Common myeloid progenitor, CD34-positive (primary cell): ENCODE measurements around the gene SHROOM2.

ENCODE experiments used
- CTCF ChIA-PET: fragments of 350-600 bp; sonication (Branson Sonifier 250); formaldehyde crosslinking; loops from one replicate; lab custom pipeline; 2021; ENCODE audit warnings: antibody characterized with exemption; lab: Charles Lee
- POLR2A ChIA-PET: fragments of 350-600 bp; sonication (Branson Sonifier 250); formaldehyde crosslinking; loops from one replicate; lab custom pipeline; 2021; ENCODE audit warnings: antibody characterized with exemption; lab: Charles Lee
- DNase-seq, 3 donors: peaks; one replicate each; pipeline versions ENCODE4 v3.0.0 to v3.0.0-alpha.2; 2013
- H3K27ac ChIP-seq, 2 experiments: 1 replicate in 1 of 2; 2 replicates in 1 of 2; pipeline ENCODE4 v1.7.0; 2013; ENCODE audit warnings: inconsistent platforms in 2 of 2, low read length in 2 of 2, mild to moderate bottlenecking in 2 of 2, low read depth in 1 of 2, moderate library complexity in 1 of 2; ENCODE audit not compliant: severe bottlenecking in 2 of 2, insufficient read depth in 1 of 2, poor library complexity in 1 of 2
- H3K27me3 ChIP-seq, 5 experiments: replicated peaks in 2 of 5; 1 replicate in 3 of 5; 2 replicates in 2 of 5; pipeline versions ENCODE4 v1.6.1 to v1.7.0; 2013; ENCODE audit warnings: low read length in 4 of 5, mild to moderate bottlenecking in 2 of 5, moderate library complexity in 2 of 5, inconsistent platforms in 1 of 5; ENCODE audit not compliant: insufficient read depth in 5 of 5, control insufficient read depth in 4 of 5
- H3K36me3 ChIP-seq, 4 experiments: 1 replicate in 2 of 4; 2 replicates in 2 of 4; pipeline versions ENCODE4 v1.6.1 to v1.7.0; 2013; ENCODE audit warnings: low read length in 3 of 4, control low read depth in 1 of 4, mild to moderate bottlenecking in 1 of 4; ENCODE audit not compliant: control insufficient read depth in 4 of 4, insufficient read depth in 4 of 4
- H3K4me1 ChIP-seq, 4 experiments: 1 replicate in 3 of 4; 2 replicates in 1 of 4; pipeline versions ENCODE4 v1.6.1 to v1.7.1; 2013; ENCODE audit warnings: low read length in 3 of 4, mild to moderate bottlenecking in 3 of 4, control low read depth in 1 of 4, inconsistent platforms in 1 of 4, moderate library complexity in 1 of 4; ENCODE audit not compliant: control insufficient read depth in 4 of 4, insufficient read depth in 4 of 4; ENCODE audit errors: control extremely low read depth in 1 of 4
- H3K4me3 ChIP-seq, 7 experiments: 1 replicate in 4 of 7; 2 replicates in 3 of 7; pipeline versions ENCODE4 v1.5.1 to v1.7.0; 2013; ENCODE audit warnings: mild to moderate bottlenecking in 7 of 7, low read length in 6 of 7, moderate library complexity in 6 of 7, inconsistent platforms in 2 of 7, low read depth in 2 of 7, control low read depth in 1 of 7; ENCODE audit not compliant: insufficient read depth in 4 of 7, control insufficient read depth in 1 of 7; ENCODE audit errors: extremely low read depth in 1 of 7
- H3K9me3 ChIP-seq, 5 experiments: 1 replicate in 4 of 5; 2 replicates in 1 of 5; pipeline versions ENCODE4 v1.6.1 to v1.7.1; 2013; ENCODE audit warnings: low read length in 4 of 5, mild to moderate bottlenecking in 2 of 5, inconsistent platforms in 1 of 5, low read depth in 1 of 5, moderate library complexity in 1 of 5; ENCODE audit not compliant: control insufficient read depth in 4 of 5, insufficient read depth in 2 of 5; ENCODE audit errors: control extremely low read depth in 1 of 5
- WGBS: methylation state at CpG from one replicate; pipeline ENCODE4 v1.1.5; 2013; ENCODE audit not compliant: insufficient coverage; 5-methylcytosine and 5-hydroxymethylcytosine counted together

SHROOM2 gene

DNA sequence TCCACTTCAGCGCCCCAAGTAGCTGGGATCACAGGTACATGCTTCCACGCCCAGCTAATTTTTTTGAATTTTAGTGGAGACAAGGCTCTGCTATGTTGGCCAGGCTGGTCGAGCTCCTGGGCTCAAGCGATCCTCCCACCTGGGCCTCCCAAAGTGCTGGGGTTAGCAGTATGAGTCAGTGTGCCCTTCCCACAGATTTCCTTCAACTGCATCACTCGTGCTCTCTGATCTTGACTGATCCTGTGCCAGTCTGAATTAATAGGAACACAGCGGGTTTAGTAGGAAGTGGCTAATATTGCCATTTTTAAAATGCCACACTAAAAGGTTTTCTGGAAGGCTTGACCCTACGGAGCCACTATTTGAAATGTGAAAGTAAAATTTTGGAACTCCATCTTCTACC lies 4.3 kb upstream of the SHROOM2 start:
- ChIA-PET CTCF (interaction anchor here (1.0 kb wide), 1 partner anchor 9 kb away, joined by 4 read pairs; no protein-coding TSS in a partner anchor), POLR2A (no interaction called here)
- peaks cover 0 to 14% (median 0%) of the 10 kb centered on the region in 5 experiments for H3K9me3 ChIP-seq

DNA sequence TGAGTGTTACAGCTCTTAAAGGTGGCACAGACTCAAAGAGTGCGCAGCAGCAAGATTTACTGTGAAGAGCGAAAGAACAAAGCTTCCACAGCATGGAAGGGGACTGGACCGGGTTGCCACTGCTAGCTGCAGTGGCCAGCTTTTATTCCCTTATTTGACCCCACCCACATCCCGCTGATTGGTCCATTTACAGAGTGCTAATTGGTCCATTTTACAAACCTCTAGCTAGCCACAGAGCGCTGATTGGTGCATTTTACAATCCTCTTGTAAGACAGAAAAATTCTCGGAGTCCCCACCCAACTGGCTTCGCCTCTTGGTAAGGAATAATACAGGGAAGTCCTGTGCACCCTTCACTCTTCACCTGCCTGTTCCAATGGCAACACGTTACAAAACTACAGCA lies 1.9 kb upstream of the SHROOM2 start:
- Histone ChIP-seq H3K27ac (no peak overlapping the region), H3K36me3 (no peaks in the 10 kb centered on the region), H3K9me3 (peaks cover 0 to 11% (median 0%) of the 10 kb centered on the region in 5 experiments), H3K4me1 (peaks cover 0 to 12% (median 8%) of the 10 kb centered on the region in 4 experiments), H3K27me3 (peaks cover 8 to 76% (median 26%) of the 10 kb centered on the region in 5 experiments), H3K4me3 (no peak overlapping the region)
- POLR2A ChIA-PET: interaction anchor here (0.6 kb wide), 1 partner anchor 158 kb away, joined by 10 read pairs; no protein-coding TSS in a partner anchor
- CTCF ChIA-PET: interaction anchor here (0.6 kb wide), 1 partner anchor 204 kb away, joined by 3 read pairs; no protein-coding TSS in a partner anchor
- DNase-seq: no peak
- 84% methylated on average over 8 of the region's 8 CpGs for WGBS

More for the DNA sequence above, 4.3 kb upstream of the SHROOM2 start:
- DNase-seq: no peak
- Histone ChIP-seq H3K36me3 (no peaks in the 10 kb centered on the region), H3K4me1 (peaks cover 0 to 11% (median 7%) of the 10 kb centered on the region in 4 experiments), H3K27ac (no peak overlapping the region), H3K27me3 (peaks cover 0 to 70% (median 12%) of the 10 kb centered on the region in 5 experiments), H3K4me3 (no peak overlapping the region)
- 78% methylated on average over 6 of the region's 7 CpGs for WGBS

DNA sequence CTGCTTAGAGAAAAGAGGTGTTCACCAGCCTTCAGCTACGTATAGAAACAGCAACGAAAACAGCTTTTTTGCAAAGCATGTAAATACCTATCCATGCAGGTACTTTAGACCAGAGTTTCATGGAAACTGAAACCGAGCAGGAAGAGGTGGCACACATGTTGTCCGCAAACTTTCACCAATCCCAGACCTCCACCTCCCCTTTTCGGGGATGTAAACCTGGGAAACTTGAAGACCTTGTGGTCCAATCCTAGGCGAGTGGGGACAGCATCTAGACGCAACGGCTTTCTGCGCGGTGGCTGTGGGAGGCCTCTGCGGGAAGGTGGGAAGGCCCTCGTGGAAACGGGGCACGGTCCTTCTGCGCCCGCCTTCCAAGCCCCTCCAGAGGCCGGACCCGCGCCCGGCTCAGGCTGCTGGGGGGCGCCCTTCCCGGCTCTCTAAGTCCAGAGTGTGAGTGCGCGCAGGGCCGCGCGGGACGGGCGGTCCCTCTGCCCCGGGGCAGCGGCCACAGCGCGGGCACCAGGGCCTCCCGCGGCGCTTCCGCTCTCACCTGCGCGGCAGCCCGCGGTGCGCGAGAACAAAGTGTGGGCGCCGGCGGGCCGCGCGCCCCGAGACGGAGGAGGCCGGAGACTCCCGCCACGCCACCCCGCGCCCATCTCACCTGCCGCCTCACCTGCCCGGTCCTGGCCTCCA lies 830 bp upstream of the SHROOM2 start:
- Histone ChIP-seq H3K36me3 (no peaks in the 10 kb centered on the region), H3K4me3 (peak overlapping the region in 1 of 7 experiments; percentile 45), H3K9me3 (peaks cover 0 to 11% (median 0%) of the 10 kb centered on the region in 5 experiments), H3K27me3 (peaks cover 8 to 78% (median 26%) of the 10 kb centered on the region in 5 experiments), H3K27ac (no peak overlapping the region), H3K4me1 (peaks cover 0 to 12% (median 8%) of the 10 kb centered on the region in 4 experiments)
- POLR2A ChIA-PET: no interaction called here
- CTCF ChIA-PET: no interaction called here
- DNase-seq: no peak
- WGBS: 21% methylated on average over 47 of the region's 58 CpGs

DNA sequence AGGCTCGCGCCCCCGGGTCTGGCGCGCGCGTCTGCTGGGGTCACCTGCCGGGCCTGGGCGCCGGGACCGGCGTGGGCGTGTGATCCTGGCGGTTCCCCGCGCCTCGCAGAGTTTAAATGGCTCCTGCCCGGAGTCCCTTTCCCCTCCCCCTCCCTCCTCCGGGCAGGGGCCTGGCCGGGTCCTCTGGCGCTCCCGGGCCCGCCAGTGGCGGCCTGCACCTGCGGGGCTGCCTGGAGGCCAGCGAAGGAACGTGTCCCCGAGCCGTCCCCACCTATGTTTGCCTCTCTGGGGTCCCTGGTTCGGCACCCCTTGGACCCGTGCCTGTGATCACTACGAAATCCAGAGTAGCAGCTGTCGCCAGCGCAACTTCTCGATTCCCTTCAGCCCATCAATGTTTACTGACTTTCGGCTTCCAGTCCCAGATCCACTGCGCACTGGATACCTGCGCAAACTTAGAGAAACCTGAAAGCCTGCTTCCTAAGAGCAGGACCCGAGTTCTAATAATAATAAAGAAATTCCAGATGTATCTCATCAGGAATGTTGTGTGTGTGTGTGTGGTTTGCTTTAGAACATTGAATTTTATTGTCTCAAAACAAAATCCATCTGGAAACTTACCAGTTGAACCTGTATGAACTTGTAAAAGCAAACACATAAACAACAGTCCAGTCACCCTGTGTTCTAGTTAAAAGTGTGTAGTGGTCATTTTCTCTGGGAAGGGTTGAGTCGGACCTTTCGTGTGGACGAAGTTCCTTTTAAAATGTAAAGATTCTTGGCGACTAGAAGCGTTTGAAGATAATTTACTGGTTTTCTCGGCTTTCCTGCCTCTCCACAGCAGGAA lies 788 bp downstream of the SHROOM2 start:
- WGBS: 13% methylated on average over 35 of the region's 45 CpGs
- Histone ChIP-seq H3K27me3 (peaks cover 8 to 82% (median 31%) of the 10 kb centered on the region in 5 experiments), H3K36me3 (no peaks in the 10 kb centered on the region), H3K9me3 (peaks cover 0 to 11% (median 0%) of the 10 kb centered on the region in 5 experiments), H3K27ac (no peak overlapping the region), H3K4me1 (peaks cover 0 to 12% (median 8%) of the 10 kb centered on the region in 4 experiments), H3K4me3 (peak overlapping the region in 5 of 7 experiments; percentile 10 to 61 (median 37))
- DNase-seq: peak in 1 of 3 donors; percentile 25
- CTCF ChIA-PET: no interaction called here
- POLR2A ChIA-PET: no interaction called here

DNA sequence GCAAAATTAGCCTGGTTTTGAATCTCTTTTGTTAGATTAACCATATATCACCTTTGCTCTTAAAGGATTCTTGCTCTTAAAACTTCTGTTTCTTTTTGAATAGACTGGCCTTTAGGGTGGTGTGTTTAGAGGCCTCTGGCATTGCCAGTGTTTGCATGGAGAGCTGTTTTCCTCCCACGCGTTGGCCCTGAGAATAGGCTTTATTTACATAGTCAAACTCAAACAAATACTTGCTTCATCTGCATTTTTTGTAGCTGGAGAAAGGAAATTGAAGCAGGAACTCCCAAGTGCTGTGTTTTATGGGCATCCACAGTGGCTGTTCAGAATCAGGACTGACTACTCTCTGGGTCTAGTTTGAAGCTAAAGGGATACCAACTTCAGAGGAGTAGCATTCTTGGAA lies 2.7 kb downstream of the SHROOM2 start:
- DNase-seq: no peak
- POLR2A ChIA-PET: no interaction called here
- Histone ChIP-seq H3K36me3 (no peaks in the 10 kb centered on the region), H3K4me3 (no peak overlapping the region), H3K4me1 (peaks cover 0 to 12% (median 8%) of the 10 kb centered on the region in 4 experiments), H3K9me3 (peaks cover 0 to 16% (median 0%) of the 10 kb centered on the region in 5 experiments), H3K27ac (no peak overlapping the region), H3K27me3 (peaks cover 8 to 85% (median 26%) of the 10 kb centered on the region in 5 experiments)
- WGBS: 50% methylated on average over 2 of the region's 2 CpGs
- CTCF ChIA-PET: no interaction called here

DNA sequence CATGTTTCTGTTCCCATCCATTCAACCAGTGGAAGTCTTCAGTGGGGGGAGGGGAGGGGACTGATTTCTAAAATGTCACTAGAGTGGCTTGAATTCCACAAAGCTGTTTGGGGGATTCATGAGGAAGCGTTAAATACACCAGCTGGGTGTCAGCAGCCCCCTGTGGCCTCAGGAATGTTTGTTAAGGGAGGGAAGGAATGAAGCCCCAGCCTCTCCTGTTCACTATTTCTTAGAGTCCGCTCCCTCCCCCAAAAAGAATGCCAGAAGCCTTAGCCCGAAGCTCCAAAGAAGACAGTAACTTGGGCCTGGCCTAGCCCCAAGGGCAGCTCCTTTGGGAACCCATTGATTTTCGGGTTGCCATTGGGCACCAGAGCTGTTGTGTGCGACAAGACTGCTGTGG lies 3.3 kb downstream of the SHROOM2 start:
- Histone ChIP-seq H3K27ac (no peak overlapping the region), H3K4me3 (no peak overlapping the region), H3K27me3 (peaks cover 8 to 79% (median 26%) of the 10 kb centered on the region in 5 experiments), H3K36me3 (no peaks in the 10 kb centered on the region), H3K4me1 (peaks cover 0 to 12% (median 8%) of the 10 kb centered on the region in 4 experiments), H3K9me3 (peaks cover 0 to 14% (median 0%) of the 10 kb centered on the region in 5 experiments)
- POLR2A ChIA-PET: no interaction called here
- WGBS: 57% methylated on average over 5 of the region's 5 CpGs
- DNase-seq: no peak
- CTCF ChIA-PET: no interaction called here
